Measurements from ENCODE around the gene GPX3.
A peak's percentile ranks its signal among the peaks of the same experiment; 100 is the strongest.

Gene GPX3, protein sequence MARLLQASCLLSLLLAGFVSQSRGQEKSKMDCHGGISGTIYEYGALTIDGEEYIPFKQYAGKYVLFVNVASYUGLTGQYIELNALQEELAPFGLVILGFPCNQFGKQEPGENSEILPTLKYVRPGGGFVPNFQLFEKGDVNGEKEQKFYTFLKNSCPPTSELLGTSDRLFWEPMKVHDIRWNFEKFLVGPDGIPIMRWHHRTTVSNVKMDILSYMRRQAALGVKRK

GRCh38 chr5:151020304-151021110 lies at the start of gene GPX3:
Gene GPX3, plus strand, starts transcription at chr5:151020591. Its CDS starts 64 bp downstream, at chr5:151020655.
- DNase-seq (ENCODE audit: low spot score) = peak; percentile 82

GRCh38 chr5:150978590-150978989 lies 41.8 kb upstream of the GPX3 start:
- no peak for DNase-seq (ENCODE audit: low spot score)

- no peak for DNase-seq (ENCODE audit: low spot score)
Measured at GRCh38 chr5:150987746-150988145, 32.6 kb upstream of the GPX3 start.

- no peak for DNase-seq (ENCODE audit: low spot score)
Measured at GRCh38 chr5:150989695-150990094, 30.7 kb upstream of the GPX3 start.

- no peak for DNase-seq (ENCODE audit: low spot score)
Measured at GRCh38 chr5:150992705-150993104, 27.7 kb upstream of the GPX3 start.

GRCh38 chr5:150993422-150993821 lies 27.0 kb upstream of the GPX3 start:
- no peak for DNase-seq (ENCODE audit: low spot score)

DNA sequence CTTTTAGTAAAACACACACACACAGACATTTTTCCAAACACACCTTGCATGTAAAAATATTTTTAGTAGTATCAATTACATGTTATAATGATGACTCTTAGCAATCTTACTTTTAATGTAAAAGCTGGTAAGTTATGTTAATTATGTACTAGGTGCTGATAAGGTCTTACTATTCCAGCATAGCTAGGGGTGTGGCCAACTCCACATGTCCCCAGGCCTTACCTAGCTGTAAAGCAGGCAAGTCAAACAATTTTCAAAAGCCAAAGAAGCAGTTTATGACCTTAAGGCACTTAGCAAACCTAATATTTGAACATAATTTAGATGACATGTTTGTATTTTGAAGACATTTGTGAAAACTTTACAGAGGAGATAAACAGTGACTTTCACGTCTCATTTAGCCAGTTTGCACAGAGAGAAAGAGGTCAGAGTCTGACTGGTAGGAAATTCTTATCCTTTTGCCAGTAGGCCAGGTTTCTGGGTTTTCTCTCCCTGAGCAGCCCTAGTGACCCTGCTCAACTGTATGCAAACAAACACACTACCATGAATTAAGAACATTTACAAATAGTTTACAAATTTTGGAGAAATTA lies 26.5 kb upstream of the GPX3 start:
- no peak for DNase-seq (ENCODE audit: low spot score)

- no peak for DNase-seq (ENCODE audit: low spot score)
Measured at GRCh38 chr5:150999704-151000442, 20.5 kb upstream of the GPX3 start.

DNA sequence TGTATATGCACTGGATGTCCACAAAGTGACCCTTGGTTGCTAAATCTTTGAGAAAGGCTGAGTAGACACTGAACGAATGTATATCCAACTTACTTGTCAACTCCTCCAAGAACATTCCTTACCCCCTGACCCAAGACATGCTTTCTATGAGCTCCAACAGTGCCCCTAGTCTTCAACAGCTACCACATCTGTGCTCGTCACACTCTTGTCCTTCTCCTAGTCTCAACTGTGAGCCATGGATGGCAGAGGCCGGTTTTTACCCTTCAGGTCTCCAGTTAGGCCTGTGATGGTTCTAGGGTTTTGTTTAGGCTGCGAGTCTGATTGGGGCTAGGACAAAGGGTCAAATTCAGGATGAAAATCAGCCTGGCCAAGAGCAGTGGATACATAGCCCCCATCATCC lies 19.0 kb upstream of the GPX3 start:
- DNase-seq (ENCODE audit: low spot score) = no peak

DNA sequence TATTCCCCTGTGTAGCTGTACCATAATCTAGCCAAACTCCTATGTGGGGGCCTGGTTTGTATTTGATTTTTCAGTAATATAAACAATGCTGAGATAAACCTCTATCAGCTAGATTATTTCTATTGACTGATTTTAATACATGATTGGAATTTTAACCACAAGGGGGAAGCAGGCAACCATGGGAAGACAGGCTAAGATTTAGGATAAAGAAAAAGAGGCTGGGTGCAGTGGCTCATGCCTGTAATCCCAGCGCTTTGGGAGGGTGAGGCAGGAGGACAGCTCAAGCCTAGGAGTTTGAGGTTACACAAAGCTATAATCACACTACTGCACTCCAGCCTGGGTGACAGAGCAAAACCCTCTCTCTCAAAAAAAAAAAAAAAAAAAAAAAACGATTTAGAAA lies 18.1 kb upstream of the GPX3 start:
- peak; percentile 52 for DNase-seq (ENCODE audit: low spot score)

- DNase-seq (ENCODE audit: low spot score) = no peak
Measured at GRCh38 chr5:151002681-151003502, 17.5 kb upstream of the GPX3 start.

DNA sequence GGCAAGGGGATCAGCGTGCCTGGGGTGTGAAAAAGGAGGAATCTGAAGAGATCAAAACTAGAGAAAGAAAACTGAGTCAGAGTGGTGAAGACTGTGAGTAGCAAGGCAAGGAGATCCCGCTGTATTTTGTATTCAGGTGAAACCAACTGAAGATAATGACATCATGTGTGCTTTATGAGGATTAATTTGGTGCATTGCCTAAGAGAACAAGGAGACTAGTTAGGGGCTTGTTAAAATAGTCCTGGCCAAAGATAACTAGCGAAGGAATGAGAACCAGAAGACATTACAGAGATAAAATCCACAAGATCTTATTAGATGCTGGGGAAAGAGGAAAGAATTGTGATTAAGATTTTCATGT lies 16.9 kb upstream of the GPX3 start:
- no peak for DNase-seq (ENCODE audit: low spot score)

- DNase-seq (ENCODE audit: low spot score) = no peak
Measured at GRCh38 chr5:151004499-151004898, 15.9 kb upstream of the GPX3 start.

GRCh38 chr5:151005187-151005949 lies 15.0 kb upstream of the GPX3 start:
- DNase-seq (ENCODE audit: low spot score) = no peak

DNA sequence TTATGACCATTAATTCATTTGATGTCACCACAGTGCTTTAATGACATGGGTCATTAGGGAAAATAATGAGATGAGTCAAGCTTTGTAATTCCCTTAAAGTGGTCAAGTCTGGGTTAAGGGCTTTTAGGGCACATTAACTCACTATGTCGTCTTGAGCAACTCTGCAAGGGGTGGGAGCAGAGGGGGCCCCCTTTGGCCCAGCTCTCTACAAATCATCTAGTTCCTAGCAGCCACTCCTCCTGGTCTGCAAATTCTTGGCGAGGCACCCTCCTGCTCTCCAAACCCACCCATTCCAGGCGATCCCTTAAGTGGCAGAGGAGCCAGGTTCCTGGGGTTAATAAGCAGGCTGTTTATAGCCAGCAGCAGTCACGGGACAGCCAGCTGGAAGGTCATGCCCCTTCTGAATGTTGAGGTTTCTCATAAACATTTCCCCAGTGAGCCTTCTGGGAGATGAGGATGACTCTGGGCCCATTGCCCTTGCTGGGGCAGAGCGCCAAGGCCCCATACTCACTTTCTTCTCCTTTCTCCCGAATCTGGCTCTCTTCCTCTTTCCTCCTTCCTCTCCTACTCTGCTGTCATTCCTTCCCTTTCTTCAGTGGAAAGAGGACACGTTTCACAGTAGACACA lies 14.3 kb upstream of the GPX3 start:
- peak; percentile 41 for DNase-seq (ENCODE audit: low spot score)

DNA sequence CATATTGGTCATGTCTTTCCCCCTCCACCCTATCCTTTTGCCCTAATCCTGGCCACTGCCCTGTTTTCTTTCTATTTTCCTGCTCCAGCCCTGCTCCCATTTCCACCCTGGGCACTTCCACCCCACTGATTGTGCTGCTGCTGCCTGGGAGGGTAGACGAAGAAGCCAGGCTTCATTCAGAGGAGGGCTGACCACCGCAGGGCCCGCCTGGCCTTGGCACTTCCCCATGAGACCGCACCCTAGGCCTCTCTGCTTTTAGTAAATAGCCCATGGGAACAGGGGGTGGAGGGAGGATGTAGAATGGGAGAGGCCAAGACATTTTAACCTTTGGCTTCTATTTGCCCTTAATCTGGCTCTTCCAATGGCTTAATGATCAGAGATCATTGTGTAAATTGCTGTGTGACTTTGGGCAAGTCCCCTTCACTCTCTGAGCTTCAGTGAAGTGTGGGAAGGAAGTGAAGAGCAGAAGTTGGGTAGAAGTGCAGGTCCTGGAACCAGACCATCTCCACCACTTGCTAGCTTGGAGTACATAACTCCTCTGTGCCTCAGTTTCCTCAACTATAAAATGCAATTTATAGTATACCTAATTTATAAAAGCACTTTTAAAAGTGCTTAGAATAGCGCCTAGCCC lies 13.6 kb upstream of the GPX3 start:
- no peak for DNase-seq (ENCODE audit: low spot score)

DNA sequence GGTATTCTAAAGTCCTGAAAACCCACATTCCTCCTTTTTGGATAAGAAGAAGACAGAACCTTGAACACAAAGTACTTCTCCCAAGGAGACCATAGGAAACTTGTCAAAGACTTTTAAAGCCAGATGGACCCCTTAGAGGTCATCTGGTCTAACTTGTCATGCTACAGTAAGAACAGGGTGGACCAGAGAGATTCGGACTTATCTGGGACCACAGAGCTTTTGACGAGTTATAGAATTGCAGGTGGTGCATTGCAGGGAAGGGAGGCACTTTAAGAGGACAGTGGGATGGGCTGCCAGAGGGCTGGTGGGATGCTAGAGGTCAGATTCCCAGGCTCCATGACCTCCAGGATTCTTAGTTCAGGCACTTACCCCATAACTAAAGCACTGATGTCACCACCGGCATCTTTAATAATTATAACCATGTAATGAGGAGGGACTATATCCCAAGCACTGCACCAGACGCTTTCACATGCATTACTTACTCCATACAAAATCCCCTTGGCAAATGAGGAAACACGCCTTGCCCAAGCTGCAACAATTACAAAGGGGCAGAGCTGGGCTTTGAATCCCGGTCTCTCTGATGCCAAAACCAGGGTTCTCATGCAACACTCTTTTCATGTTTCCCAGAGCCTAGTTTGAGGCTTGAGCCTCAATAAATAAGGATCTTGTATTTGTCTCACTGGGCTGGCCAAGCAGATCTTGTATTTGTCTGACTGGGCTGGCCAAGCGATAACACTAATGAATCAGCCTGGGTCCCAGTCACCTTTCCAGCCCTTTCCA lies 12.8 kb upstream of the GPX3 start:
- DNase-seq (ENCODE audit: low spot score) = no peak

- no peak for DNase-seq (ENCODE audit: low spot score)
Measured at GRCh38 chr5:151008210-151008491, 12.2 kb upstream of the GPX3 start.

DNA sequence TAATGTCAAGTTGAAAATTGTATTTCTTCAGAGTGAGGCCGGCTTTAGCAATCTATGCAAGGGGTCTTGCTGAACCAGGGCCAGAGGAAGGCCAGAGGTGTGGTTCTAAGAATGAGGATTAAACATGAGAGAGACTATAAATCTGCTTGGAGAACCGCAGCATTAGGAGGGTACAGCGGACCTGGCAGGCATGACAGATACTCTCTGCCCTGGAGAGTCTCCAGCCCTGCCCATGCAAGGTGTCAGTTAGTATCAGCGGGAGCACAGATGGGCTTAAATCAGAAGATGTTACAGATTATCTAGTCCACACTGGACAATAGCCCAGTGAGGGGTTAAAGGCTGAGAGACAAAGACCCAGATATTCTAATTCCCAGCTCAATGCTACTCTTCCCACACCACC lies 11.5 kb upstream of the GPX3 start:
- DNase-seq (ENCODE audit: low spot score) = no peak

- no peak for DNase-seq (ENCODE audit: low spot score)
Measured at GRCh38 chr5:151012862-151013261, 7.5 kb upstream of the GPX3 start.
